Testis (tissue), 3 donors: ENCODE measurements around the gene SUN1. TPM values are rescaled to one million over a fixed set of nuclear protein-coding genes. Genes with fewer than 3 reads are reported as not detected.

Experiments
- DNase-seq: peaks from one replicate; pipeline ENCODE4 v3.0.0-alpha.2; 2019
- H3K27ac ChIP-seq, 2 donors: fragments of 200-600 bp; sonication (generic); one replicate each; pipeline ENCODE4 v1.5.1; 2019
- H3K27me3 ChIP-seq: fragments of 200-600 bp; sonication (generic); one replicate; pipeline ENCODE4 v1.5.1; 2019
- H3K36me3 ChIP-seq: fragments of 200-600 bp; sonication (generic); one replicate; pipeline ENCODE4 v1.5.1; 2017; ENCODE audit warnings: low read depth; ENCODE audit errors: missing control alignments
- H3K4me1 ChIP-seq: fragments of 200-600 bp; sonication (generic); one replicate; pipeline ENCODE4 v1.5.1; 2019
- H3K4me3 ChIP-seq, 2 donors: fragments of 200-600 bp; sonication (generic); one replicate each; pipeline ENCODE4 v1.5.1; 2017 to 2019
- H3K9me3 ChIP-seq: fragments of 200-600 bp; sonication (generic); one replicate; pipeline ENCODE4 v1.5.1; 2017
- CTCF ChIP-seq, 3 experiments: fragments of 450-650 bp in 2 of 3; fragments of 200-600 bp in 1 of 3; sonication (generic) in 1 of 3; IDR thresholded peaks; one replicate each; pipeline ENCODE4 v1.5.1; 2016 to 2019; ENCODE audit warnings: antibody characterized with exemption in 3 of 3, mild to moderate bottlenecking in 2 of 3, moderate library complexity in 1 of 3
- POLR2A ChIP-seq: fragments of 450-650 bp; IDR thresholded peaks from one replicate; pipeline ENCODE4 v1.6.1; 2017; ENCODE audit warnings: antibody characterized with exemption, mild to moderate bottlenecking, moderate library complexity
- WGBS, 2 donors: methylation state at CpG; one replicate each; pipeline ENCODE4 v1.1.5; 2018; 5-methylcytosine and 5-hydroxymethylcytosine counted together
- intact Hi-C: fragments of 100-400 bp; cut with DNase I; formaldehyde crosslinking; loops from one replicate; pipeline ENCODE4 v1.15.1; 2023; ENCODE audit warnings: low total_unique reads
- polyA plus RNA-seq: library from polyadenylated mRNA; stranded (reverse); fragments of 350-450 nt; fragmentation: Illumina TruSeq; extraction: RNeasy Lipid Tissue Mini Kit (QIAGEN cat#74804); gene quantifications from one replicate; pipeline ENCODE4 v1.2.3, GENCODE V29; 2014; ENCODE audit warnings: low read depth, low replicate concordance; ENCODE audit not compliant: insufficient read depth
- total RNA-seq, 2 donors: library from RNA; depleted of rRNA; stranded (reverse); fragments of >200 nt; gene quantifications; one replicate each; pipeline ENCODE4 v1.2.3, GENCODE V29; 2016

SUN1 gene
- total and polyA plus RNA-seq, 3 donors from 2014 or later, result 167 to 213 (median 173) TPM

GRCh38 chr7:824664-825063, 7.6 kb upstream of the SUN1 start:
- Histone ChIP-seq H3K4me1 (no peaks in the 10 kb centered on the region), H3K36me3 (no peaks in the 10 kb centered on the region), H3K9me3 (no peaks in the 10 kb centered on the region), H3K27me3 (no peaks in the 10 kb centered on the region), H3K4me3 (no peak overlapping the region), H3K27ac (no peak overlapping the region)
- 69 to 75% methylated on average over 11 of the region's 11 CpGs for WGBS, 2 donors
- intact Hi-C loops, result no loop called here
- DNase-seq, result no peak
- no peak for TF ChIP-seq POLR2A
- TF ChIP-seq CTCF (IDR thresholded peaks at IDR 0.05), result no peak

DNA sequence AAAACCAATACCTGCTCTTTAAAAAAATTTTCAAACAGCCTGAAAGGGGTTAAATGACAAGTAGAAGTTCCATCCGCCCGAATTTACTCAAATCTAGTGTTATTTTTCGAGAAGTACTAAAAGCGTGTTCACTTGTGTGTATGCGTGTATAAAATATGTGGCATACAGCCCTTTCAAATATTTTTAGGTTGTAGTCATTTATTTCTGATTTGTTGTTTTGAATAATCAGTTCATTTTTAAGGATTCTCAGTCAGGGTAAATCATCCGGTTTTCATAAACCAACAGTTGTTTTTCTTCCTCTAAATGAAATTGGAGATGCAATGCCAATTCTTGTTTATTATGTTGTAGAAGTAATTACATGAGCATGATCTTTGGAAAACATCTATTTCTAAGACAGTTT, 6.9 kb upstream of the SUN1 start:
- DNase-seq, result no peak
- intact Hi-C loops, result no loop called here
- TF ChIP-seq POLR2A (no peak), CTCF (IDR thresholded peaks at IDR 0.05) (no peak)
- Histone ChIP-seq H3K4me3 (no peak overlapping the region), H3K27me3 (no peaks in the 10 kb centered on the region), H3K27ac (peak overlapping the region in 1 of 2 donors; percentile 35), H3K4me1 (no peaks in the 10 kb centered on the region), H3K9me3 (no peaks in the 10 kb centered on the region), H3K36me3 (no peaks in the 10 kb centered on the region)
- WGBS, 2 donors, result 64 to 68% methylated on average over 6 of the region's 6 CpGs

DNA sequence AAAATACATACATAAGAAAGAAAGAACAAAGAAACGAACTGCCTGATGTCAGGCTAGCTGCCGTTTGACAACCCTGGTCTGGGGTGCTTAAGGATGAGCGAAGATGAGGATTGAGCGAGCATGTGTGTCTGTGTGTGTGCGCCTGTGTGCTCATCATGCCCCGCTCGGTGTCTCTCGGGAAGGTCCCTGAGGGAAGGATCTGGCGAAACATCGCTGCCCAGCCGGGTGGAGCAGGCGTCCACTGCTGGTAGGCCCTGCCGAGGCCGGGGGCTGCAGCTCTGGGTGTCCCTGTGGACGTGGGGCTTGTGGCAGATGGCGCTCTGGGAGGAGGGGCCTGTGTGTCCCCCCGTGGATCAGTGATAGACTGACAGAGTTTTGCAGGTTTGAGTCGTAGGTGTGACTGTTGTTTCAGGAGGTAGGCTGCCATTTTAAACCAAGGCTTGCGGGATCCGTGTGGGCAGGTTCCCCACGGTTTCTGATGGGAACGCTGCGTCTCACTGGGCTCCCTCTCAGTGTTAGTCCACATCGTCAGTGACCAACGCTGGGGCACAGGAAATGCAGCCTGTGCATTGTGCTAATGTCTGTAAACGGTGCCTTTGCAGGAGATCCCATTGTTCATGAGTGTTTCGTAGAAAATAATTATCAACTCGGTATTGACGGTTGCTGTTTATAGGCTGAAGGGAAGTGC, 5.9 kb upstream of the SUN1 start:
- no peak for DNase-seq

DNA sequence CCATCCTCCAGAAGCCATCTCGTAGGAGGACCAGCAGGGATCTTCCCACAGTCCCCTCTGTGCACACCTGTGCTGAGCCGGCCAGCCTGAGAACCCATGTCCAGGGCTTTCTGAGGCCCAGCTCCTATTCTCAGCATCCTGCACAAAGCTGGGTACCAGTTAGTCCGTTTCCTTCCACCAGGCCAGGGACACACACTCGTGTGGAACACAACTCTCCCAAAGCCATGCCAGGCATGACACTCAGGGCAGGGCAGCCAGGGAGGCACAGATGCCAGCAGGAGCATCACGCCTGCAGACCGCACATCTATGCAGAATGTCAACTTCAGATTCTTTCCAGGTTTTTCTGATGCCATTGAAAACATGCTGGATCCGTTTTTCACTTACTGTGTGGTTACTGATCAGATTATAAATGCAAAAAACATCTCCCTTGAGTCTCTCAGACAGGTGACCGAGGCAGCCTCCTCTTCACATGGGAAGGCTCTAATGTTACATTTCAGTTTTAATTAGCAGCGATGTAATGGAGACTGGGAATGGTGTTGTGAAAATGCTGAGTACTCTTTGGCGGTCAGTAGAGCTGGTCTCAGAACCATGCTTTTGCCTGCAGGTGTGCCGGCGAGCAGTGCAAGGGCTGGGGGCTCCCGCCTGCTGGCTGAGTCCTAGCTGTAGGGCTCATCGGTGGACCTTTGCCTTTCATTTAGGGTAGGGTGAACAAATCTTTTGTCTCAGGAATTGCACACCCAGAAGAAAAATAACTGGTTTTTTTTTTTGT, 3.3 kb upstream of the SUN1 start:
- intact Hi-C loops, result no loop called here
- DNase-seq, result no peak

More for the DNA sequence above, 5.9 kb upstream of the SUN1 start:
- peak overlapping the region in 1 of 2 donors; percentile 35 for H3K27ac ChIP-seq
- WGBS, 2 donors, result 79 to 81% methylated on average over 23 to 29 of the region's 29 CpGs
- peaks cover 9% of the 10 kb centered on the region for H3K4me1 ChIP-seq
- intact Hi-C loops, result no loop called here
- H3K27me3 ChIP-seq, result no peaks in the 10 kb centered on the region
- TF ChIP-seq CTCF (IDR thresholded peaks at IDR 0.05) (no peak), POLR2A (no peak)
- no peak overlapping the region for H3K4me3 ChIP-seq
- no peaks in the 10 kb centered on the region for H3K9me3 ChIP-seq
- no peaks in the 10 kb centered on the region for H3K36me3 ChIP-seq

More for the DNA sequence above, 3.3 kb upstream of the SUN1 start:
- TF ChIP-seq POLR2A (no peak), CTCF (IDR thresholded peaks at IDR 0.05) (no peak)
- Histone ChIP-seq H3K4me1 (peaks cover 20% of the 10 kb centered on the region), H3K36me3 (no peaks in the 10 kb centered on the region), H3K4me3 (no peak overlapping the region), H3K27ac (no peak overlapping the region), H3K9me3 (no peaks in the 10 kb centered on the region), H3K27me3 (no peaks in the 10 kb centered on the region)
- WGBS, 2 donors, result 94 to 95% methylated on average over 14 of the region's 14 CpGs
